ENCODE results near the gene EIF3F. TPM values are rescaled to one million over a fixed set of nuclear protein-coding genes. Genes with fewer than 3 reads are reported as not detected.

The EIF3F gene
- total and polyA plus RNA-seq, 2 of the 13 experiments (the other 11 are each of a cell fraction or from before 2014, with no cell fraction given), result 109 to 191 TPM

GRCh38 chr11:8039530-8040260, 52.6 kb downstream of the EIF3F start (continued):
- TF ChIP-seq ZFYVE20 (CRISPR knock-in tag; IDR thresholded peaks at IDR 0.05; ENCODE audit: borderline replicate concordance, low read depth) (no peak), HMGA1 (CRISPR knock-in tag; conservative IDR thresholded peaks at IDR 0.05) (no peak), ZNF629 (CRISPR knock-in tag; conservative IDR thresholded peaks at IDR 0.05) (no peak), U2AF2 (IDR thresholded peaks at IDR 0.05; ENCODE audit: low read depth, low read length) (no peak)

- H3K4me2 ChIP-seq (ENCODE audit: low read depth, low read length), result no peak overlapping the region
- ChIA-PET CTCF (ENCODE audit: low intra/inter-chr PET ratio, low total read pairs) (no interaction called here), POLR2A (no interaction called here)
- no peak for ATAC-seq
- H3K27ac ChIP-seq (ENCODE audit: extremely low read length, insufficient read depth, low read length), result no peak overlapping the region
- H3K9ac ChIP-seq (ENCODE audit: insufficient read depth, low read depth, low read length), result no peak overlapping the region
- no peaks in the 10 kb centered on the region for H3K4me1 ChIP-seq (ENCODE audit: insufficient read depth, low read length)
- in situ Hi-C loops (cut with HindIII; ENCODE audit: extremely low pct_ligation_motif_present, low pct_unique_long_range_greater_than_20kb) (no loop called here), intact Hi-C loops (cut with micrococcal nuclease; ENCODE audit: unreplicated experiment) (no loop called here)
- H3K36me3 ChIP-seq (replicated peaks in 1 of 2; ENCODE audit: control insufficient read depth in 1 of 2, insufficient read depth in 2 of 2, low read length in 2 of 2), result no peaks in the 10 kb centered on the region
- H3K27me3 ChIP-seq (ENCODE audit: control insufficient read depth in 1 of 2, insufficient read depth in 2 of 2, low read length in 2 of 2), result no peaks in the 10 kb centered on the region; a peak in 2 of 5 replicates
- DNase-seq (ENCODE audit: low spot score), result no peak
- no peaks in the 10 kb centered on the region for H3K9me3 ChIP-seq (ENCODE audit: low read length)
- FAIRE-seq, result no peak
- no peak overlapping the region for H2AFZ ChIP-seq (ENCODE audit: low read length)
- H3K4me3 ChIP-seq (replicated peaks in 1 of 3; ENCODE audit: insufficient read depth in 1 of 3, low read depth in 2 of 3, low read length in 3 of 3), result no peak overlapping the region
- no peaks in the 10 kb centered on the region for H3K79me2 ChIP-seq (ENCODE audit: insufficient read depth, low read length)
- no peaks in the 10 kb centered on the region for H4K20me1 ChIP-seq (ENCODE audit: insufficient read depth, low read length)
- BruUV-seq (replicated peaks), result no TSS peak
- 4% methylated on average over 3 of the region's 4 CpGs for WGBS (ENCODE audit: low lambda C conversion rate)
- TF ChIP-seq ZBTB34 (CRISPR knock-in tag; IDR thresholded peaks at IDR 0.05), result no peak
- TF ChIP-seq SRSF4 (IDR thresholded peaks at IDR 0.05; ENCODE audit: low read depth, low read length, poor library complexity, severe bottlenecking), result no peak
- TF ChIP-seq ZNF616 (CRISPR knock-in tag; IDR thresholded peaks at IDR 0.05; ENCODE audit: low read depth), result no peak
- TF ChIP-seq ATAD3A (CRISPR knock-in tag; IDR thresholded peaks at IDR 0.05), result no peak
- no peak for TF ChIP-seq TBX3 (IDR thresholded peaks at IDR 0.05; ENCODE audit: borderline replicate concordance)
- no peak for TF ChIP-seq ZNF646 (CRISPR knock-in tag; IDR thresholded peaks at IDR 0.05)
These were observed 53.3 kb downstream of the EIF3F start for GRCh38 chr11:8040261-8040920.

Data from HepG2 (cell line).